B cell (primary cell): ENCODE measurements around the gene SCN4A.

Experiments
- EZH2 ChIP-seq: IDR thresholded peaks from 2 replicates; pipeline ENCODE4 v1.6.1; 2012; ENCODE audit warnings: borderline replicate concordance, low read depth, mild to moderate bottlenecking, moderate library complexity, low read length; ENCODE audit not compliant: insufficient read depth, poor library complexity, severe bottlenecking
- TF ChIP-seq, protein P1 (sequence below): fragments of 200-600 bp; IDR thresholded peaks from one replicate; pipeline ENCODE4 v1.8.0; 2022; ENCODE audit warnings: antibody characterized with exemption, mild to moderate bottlenecking

DNA sequence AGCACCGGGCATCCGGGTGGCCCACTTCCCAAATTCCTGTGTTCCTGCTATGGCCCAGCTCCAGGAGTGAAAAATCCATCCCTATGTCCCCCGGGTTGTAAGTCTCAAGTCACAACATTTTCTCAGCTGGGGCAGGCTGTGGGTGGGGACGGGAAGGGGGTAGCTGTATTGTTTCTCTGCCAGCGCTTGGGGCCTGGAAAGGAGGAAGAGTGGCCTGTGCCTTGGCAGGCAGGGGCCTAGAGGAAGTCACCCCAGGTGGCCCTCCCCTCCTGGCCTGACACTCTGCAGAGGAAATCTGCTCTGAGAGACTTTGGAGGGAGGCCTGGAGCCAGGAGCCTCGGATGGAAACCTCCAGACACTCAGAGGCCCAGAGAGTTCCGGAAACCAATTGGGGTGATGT, 10.6 kb upstream of the SCN4A start:
- TF ChIP-seq, protein P1, sequence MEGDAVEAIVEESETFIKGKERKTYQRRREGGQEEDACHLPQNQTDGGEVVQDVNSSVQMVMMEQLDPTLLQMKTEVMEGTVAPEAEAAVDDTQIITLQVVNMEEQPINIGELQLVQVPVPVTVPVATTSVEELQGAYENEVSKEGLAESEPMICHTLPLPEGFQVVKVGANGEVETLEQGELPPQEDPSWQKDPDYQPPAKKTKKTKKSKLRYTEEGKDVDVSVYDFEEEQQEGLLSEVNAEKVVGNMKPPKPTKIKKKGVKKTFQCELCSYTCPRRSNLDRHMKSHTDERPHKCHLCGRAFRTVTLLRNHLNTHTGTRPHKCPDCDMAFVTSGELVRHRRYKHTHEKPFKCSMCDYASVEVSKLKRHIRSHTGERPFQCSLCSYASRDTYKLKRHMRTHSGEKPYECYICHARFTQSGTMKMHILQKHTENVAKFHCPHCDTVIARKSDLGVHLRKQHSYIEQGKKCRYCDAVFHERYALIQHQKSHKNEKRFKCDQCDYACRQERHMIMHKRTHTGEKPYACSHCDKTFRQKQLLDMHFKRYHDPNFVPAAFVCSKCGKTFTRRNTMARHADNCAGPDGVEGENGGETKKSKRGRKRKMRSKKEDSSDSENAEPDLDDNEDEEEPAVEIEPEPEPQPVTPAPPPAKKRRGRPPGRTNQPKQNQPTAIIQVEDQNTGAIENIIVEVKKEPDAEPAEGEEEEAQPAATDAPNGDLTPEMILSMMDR = no peak
- no peak for TF ChIP-seq EZH2
